ENCODE results near the gene KRTAP19-1. TPM values are rescaled to one million over a fixed set of nuclear protein-coding genes. Genes with fewer than 3 reads are reported as not detected.

Gene KRTAP19-1
- total and polyA plus RNA-seq, 9 of the 15 experiments (the other 6 are each of a cell fraction or from before 2014, with no cell fraction given): not detected

DNA sequence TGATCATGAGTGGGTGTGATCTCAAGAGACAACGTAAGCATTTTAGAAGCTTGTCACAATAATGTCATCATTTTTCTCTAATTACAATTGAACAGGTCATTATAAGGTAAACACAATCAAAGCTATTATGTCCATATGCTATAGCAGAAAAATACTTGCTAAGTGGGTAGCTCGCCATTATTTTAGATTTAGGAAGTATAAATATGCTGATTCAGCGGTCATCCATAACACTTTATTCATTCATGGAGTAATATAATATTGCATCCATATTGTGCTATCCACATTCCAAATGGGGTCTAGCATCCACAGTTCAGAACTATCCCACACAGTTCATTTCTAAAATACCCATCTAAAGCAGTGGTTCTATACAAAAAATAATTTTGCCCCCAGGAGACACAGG, 31.7 kb downstream of the KRTAP19-1 start:
- POLR2A ChIA-PET: no interaction called here
- H4K20me1 ChIP-seq (replicated peaks; ENCODE audit: control insufficient read depth, insufficient read depth, low read length): no peaks in the 10 kb centered on the region
- WGBS (ENCODE audit: insufficient coverage, low coverage, missing lambda C conversion rate): 0% methylated on average over 3 of the region's 3 CpGs
- no TSS peak for BruUV-seq (replicated peaks)
- no peaks in the 10 kb centered on the region for H3K9me3 ChIP-seq (replicated peaks; ENCODE audit: control insufficient read depth, insufficient read depth, low read depth, low read length)
- no peak overlapping the region for H3K4me2 ChIP-seq (ENCODE audit: insufficient read depth, low read length)
- no peaks in the 10 kb centered on the region for H3K4me1 ChIP-seq (replicated peaks in 1 of 2; ENCODE audit: control insufficient read depth in 2 of 2, insufficient read depth in 2 of 2, low read length in 2 of 2)
- CTCF ChIA-PET (ENCODE audit: low intra/inter-chr PET ratio): no interaction called here
- H3K4me3 ChIP-seq: no peak overlapping the region
- FAIRE-seq (no peak), ATAC-seq (no peak), DNase-seq (ENCODE audit: extremely low read depth in 1 of 4, low spot score in 3 of 4) (no peak)
- no peaks in the 10 kb centered on the region for H3K79me2 ChIP-seq (ENCODE audit: control insufficient read depth, insufficient read depth, low read length)
- H3K27me3 ChIP-seq (ENCODE audit: control insufficient read depth in 2 of 2, insufficient read depth in 2 of 2, low read length in 2 of 2): no peaks in the 10 kb centered on the region
- H2AFZ ChIP-seq (ENCODE audit: low read depth, low read length): no peak overlapping the region
- H3K9me1 ChIP-seq (ENCODE audit: control insufficient read depth, insufficient read depth, low read length): no peaks in the 10 kb centered on the region
- H3K36me3 ChIP-seq (ENCODE audit: control insufficient read depth, insufficient read depth, low read length): no peaks in the 10 kb centered on the region
- in situ Hi-C loops (cut with MboI) (no loop called here), intact Hi-C loops (cut with micrococcal nuclease) (no loop called here)
- H3K27ac ChIP-seq (ENCODE audit: extremely low read depth, low read depth, low read length): no peak overlapping the region
- TF ChIP-seq MAFF (IDR thresholded peaks at IDR 0.05; ENCODE audit: low read length) (0 out of 2 replicates have a peak, but pooled peaks have one; percentile 15), KLF10 (CRISPR knock-in tag; IDR thresholded peaks at IDR 0.05) (no peak), C11orf30 (IDR thresholded peaks at IDR 0.05; ENCODE audit: low read depth) (peak; percentile 22; the same call in 1 of the 2 replicates), ZNF316 (IDR thresholded peaks at IDR 0.05) (peak; percentile 29; the same call in 1 of the 2 replicates), ERF (CRISPR knock-in tag; IDR thresholded peaks at IDR 0.05) (no peak), MAFG (tag; conservative IDR thresholded peaks at IDR 0.05) (peak; percentile 34; the same call in 1 of the 2 replicates)
- TF ChIP-seq, protein P1, sequence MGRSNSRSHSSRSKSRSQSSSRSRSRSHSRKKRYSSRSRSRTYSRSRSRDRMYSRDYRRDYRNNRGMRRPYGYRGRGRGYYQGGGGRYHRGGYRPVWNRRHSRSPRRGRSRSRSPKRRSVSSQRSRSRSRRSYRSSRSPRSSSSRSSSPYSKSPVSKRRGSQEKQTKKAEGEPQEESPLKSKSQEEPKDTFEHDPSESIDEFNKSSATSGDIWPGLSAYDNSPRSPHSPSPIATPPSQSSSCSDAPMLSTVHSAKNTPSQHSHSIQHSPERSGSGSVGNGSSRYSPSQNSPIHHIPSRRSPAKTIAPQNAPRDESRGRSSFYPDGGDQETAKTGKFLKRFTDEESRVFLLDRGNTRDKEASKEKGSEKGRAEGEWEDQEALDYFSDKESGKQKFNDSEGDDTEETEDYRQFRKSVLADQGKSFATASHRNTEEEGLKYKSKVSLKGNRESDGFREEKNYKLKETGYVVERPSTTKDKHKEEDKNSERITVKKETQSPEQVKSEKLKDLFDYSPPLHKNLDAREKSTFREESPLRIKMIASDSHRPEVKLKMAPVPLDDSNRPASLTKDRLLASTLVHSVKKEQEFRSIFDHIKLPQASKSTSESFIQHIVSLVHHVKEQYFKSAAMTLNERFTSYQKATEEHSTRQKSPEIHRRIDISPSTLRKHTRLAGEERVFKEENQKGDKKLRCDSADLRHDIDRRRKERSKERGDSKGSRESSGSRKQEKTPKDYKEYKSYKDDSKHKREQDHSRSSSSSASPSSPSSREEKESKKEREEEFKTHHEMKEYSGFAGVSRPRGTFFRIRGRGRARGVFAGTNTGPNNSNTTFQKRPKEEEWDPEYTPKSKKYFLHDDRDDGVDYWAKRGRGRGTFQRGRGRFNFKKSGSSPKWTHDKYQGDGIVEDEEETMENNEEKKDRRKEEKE (IDR thresholded peaks at IDR 0.05; ENCODE audit: borderline replicate concordance in 1 of 2, control insufficient read depth in 1 of 2, low read depth in 2 of 2, low read length in 1 of 2): no peak
- no peak overlapping the region for H3K9ac ChIP-seq (ENCODE audit: insufficient read depth in 1 of 2, low read depth in 2 of 2, low read length in 2 of 2)
